Testis (tissue), 3 donors: ENCODE results near the gene WASHC2C. TPM values are rescaled to one million over a fixed set of nuclear protein-coding genes. Genes with fewer than 3 reads are reported as not detected.
"Not testable (repeated sequence)": the region's sequence is repeated elsewhere in the genome, so short reads cannot be mapped to it uniquely, and the experiment has no call there.

Experiments
- DNase-seq: peaks from one replicate; pipeline ENCODE4 v3.0.0-alpha.2; 2019
- H3K27ac ChIP-seq, 2 donors: fragments of 200-600 bp; sonication (generic); one replicate each; pipeline ENCODE4 v1.5.1; 2019
- H3K27me3 ChIP-seq: fragments of 200-600 bp; sonication (generic); one replicate; pipeline ENCODE4 v1.5.1; 2019
- H3K36me3 ChIP-seq: fragments of 200-600 bp; sonication (generic); one replicate; pipeline ENCODE4 v1.5.1; 2017; ENCODE audit warnings: low read depth; ENCODE audit errors: missing control alignments
- H3K4me1 ChIP-seq: fragments of 200-600 bp; sonication (generic); one replicate; pipeline ENCODE4 v1.5.1; 2019
- H3K4me3 ChIP-seq, 2 donors: fragments of 200-600 bp; sonication (generic); one replicate each; pipeline ENCODE4 v1.5.1; 2017 to 2019
- H3K9me3 ChIP-seq: fragments of 200-600 bp; sonication (generic); one replicate; pipeline ENCODE4 v1.5.1; 2017
- CTCF ChIP-seq, 3 experiments: fragments of 450-650 bp in 2 of 3; fragments of 200-600 bp in 1 of 3; sonication (generic) in 1 of 3; IDR thresholded peaks; one replicate each; pipeline ENCODE4 v1.5.1; 2016 to 2019; ENCODE audit warnings: antibody characterized with exemption in 3 of 3, mild to moderate bottlenecking in 2 of 3, moderate library complexity in 1 of 3
- POLR2A ChIP-seq: fragments of 450-650 bp; IDR thresholded peaks from one replicate; pipeline ENCODE4 v1.6.1; 2017; ENCODE audit warnings: antibody characterized with exemption, mild to moderate bottlenecking, moderate library complexity
- WGBS, 2 donors: methylation state at CpG; one replicate each; pipeline ENCODE4 v1.1.5; 2018; 5-methylcytosine and 5-hydroxymethylcytosine counted together
- intact Hi-C: fragments of 100-400 bp; cut with DNase I; formaldehyde crosslinking; loops from one replicate; pipeline ENCODE4 v1.15.1; 2023; ENCODE audit warnings: low total_unique reads
- polyA plus RNA-seq: library from polyadenylated mRNA; stranded (reverse); fragments of 350-450 nt; fragmentation: Illumina TruSeq; extraction: RNeasy Lipid Tissue Mini Kit (QIAGEN cat#74804); gene quantifications from one replicate; pipeline ENCODE4 v1.2.3, GENCODE V29; 2014; ENCODE audit warnings: low read depth, low replicate concordance; ENCODE audit not compliant: insufficient read depth
- total RNA-seq, 2 donors: library from RNA; depleted of rRNA; stranded (reverse); fragments of >200 nt; gene quantifications; one replicate each; pipeline ENCODE4 v1.2.3, GENCODE V29; 2016

The WASHC2C gene
- total and polyA plus RNA-seq, 3 donors from 2014 or later: 33.8 to 42.0 (median 40.1) TPM

- TF ChIP-seq CTCF (IDR thresholded peaks at IDR 0.05): no peak
- TF ChIP-seq POLR2A: no peak
- H3K36me3 ChIP-seq: no peaks in the 10 kb centered on the region
- no peaks in the 10 kb centered on the region for H3K9me3 ChIP-seq
- intact Hi-C loops: no loop called here
- H3K4me1 ChIP-seq: no peaks in the 10 kb centered on the region
- H3K4me3 ChIP-seq: no peak overlapping the region
- no peak for DNase-seq
- H3K27me3 ChIP-seq: no peaks in the 10 kb centered on the region
- H3K27ac ChIP-seq: no peak overlapping the region
- 47 to 72% methylated on average over 4 of the region's 4 CpGs for WGBS, 2 donors
These were observed 82.8 kb downstream of the WASHC2C start for GRCh38 chr10:45809837-45810236.

GRCh38 chr10:45811075-45811474 is 84.0 kb downstream of the WASHC2C start:
- Histone ChIP-seq H3K4me1 (no peaks in the 10 kb centered on the region), H3K36me3 (no peaks in the 10 kb centered on the region), H3K27me3 (no peaks in the 10 kb centered on the region), H3K4me3 (no peak overlapping the region), H3K27ac (no peak overlapping the region), H3K9me3 (no peaks in the 10 kb centered on the region)
- WGBS, 2 donors: 89 to 91% methylated on average over 6 of the region's 6 CpGs
- intact Hi-C loops: no loop called here
- TF ChIP-seq POLR2A (no peak), CTCF (IDR thresholded peaks at IDR 0.05) (no peak)
- no peak for DNase-seq

- intact Hi-C loops, H3K27ac ChIP-seq, H3K27me3 ChIP-seq, H3K4me3 ChIP-seq, DNase-seq, H3K4me1 ChIP-seq, H3K9me3 ChIP-seq, H3K36me3 ChIP-seq: not testable (repeated sequence)
- 68 to 76% methylated on average over 13 of the region's 13 CpGs for WGBS, 2 donors
These were observed 85.9 kb downstream of the WASHC2C start for GRCh38 chr10:45812959-45813358.

GRCh38 chr10:45814146-45814545 is 87.1 kb downstream of the WASHC2C start:
- H3K27me3 ChIP-seq, intact Hi-C loops, H3K4me1 ChIP-seq, H3K27ac ChIP-seq, H3K36me3 ChIP-seq, H3K9me3 ChIP-seq, DNase-seq, H3K4me3 ChIP-seq: not testable (repeated sequence)
- 94 to 96% methylated on average over 4 of the region's 4 CpGs for WGBS, 2 donors

GRCh38 chr10:45817130-45817859 is 90.2 kb downstream of the WASHC2C start:
- WGBS, 2 donors: 92 to 95% methylated on average over 2 to 7 of the region's 7 CpGs
- Histone ChIP-seq H3K27me3 (no peaks in the 10 kb centered on the region), H3K27ac (no peak overlapping the region), H3K4me3 (no peak overlapping the region), H3K4me1 (no peaks in the 10 kb centered on the region), H3K9me3 (no peaks in the 10 kb centered on the region), H3K36me3 (no peaks in the 10 kb centered on the region)
- TF ChIP-seq CTCF (IDR thresholded peaks at IDR 0.05) (no peak), POLR2A (no peak)
- intact Hi-C loops: no loop called here
- DNase-seq: no peak

GRCh38 chr10:45817912-45818311 is 90.8 kb downstream of the WASHC2C start:
- WGBS, 2 donors: 90 to 91% methylated on average over 3 of the region's 3 CpGs
- TF ChIP-seq POLR2A (no peak), CTCF (IDR thresholded peaks at IDR 0.05) (no peak)
- no peaks in the 10 kb centered on the region for H3K9me3 ChIP-seq

More at GRCh38 chr10:45817912-45818311, 90.8 kb downstream of the WASHC2C start:
- intact Hi-C loops: no loop called here
- no peaks in the 10 kb centered on the region for H3K4me1 ChIP-seq
- H3K36me3 ChIP-seq: no peaks in the 10 kb centered on the region
- H3K27ac ChIP-seq: no peak overlapping the region
- no peak for DNase-seq
- H3K27me3 ChIP-seq: no peaks in the 10 kb centered on the region
- H3K4me3 ChIP-seq: no peak overlapping the region
